NCI-H128 (cell line): ENCODE data around the gene TCP11L1.

Experiments used
- DNase-seq: peaks from one replicate; lab custom pipeline; 2025; ENCODE audit not compliant: unreplicated experiment; lab: John Stamatoyannopoulos, UW

TCP11L1 gene

GRCh38 chr11:33039274-33040032 lies at the start of gene TCP11L1:
Gene TCP11L1 (plus strand): TSS chr11:33039572. CDS start chr11:33043774, 4,202 bp downstream.
- DNase-seq = peak; percentile 82

- DNase-seq = no peak
Observed at GRCh38 chr11:32990481-32990880, 48.9 kb upstream of the TCP11L1 start.

- no peak for DNase-seq
Observed at GRCh38 chr11:32991427-32991826, 47.9 kb upstream of the TCP11L1 start.

GRCh38 chr11:32991898-32992297 lies 47.5 kb upstream of the TCP11L1 start:
- DNase-seq = no peak

- no peak for DNase-seq
Observed at GRCh38 chr11:33000181-33000580, 39.2 kb upstream of the TCP11L1 start.

GRCh38 chr11:33001281-33001680 lies 38.1 kb upstream of the TCP11L1 start:
- DNase-seq = no peak

- no peak for DNase-seq
Observed at GRCh38 chr11:33001751-33002542, 37.4 kb upstream of the TCP11L1 start.

- no peak for DNase-seq
Observed at GRCh38 chr11:33005175-33005574, 34.2 kb upstream of the TCP11L1 start.

- no peak for DNase-seq
Observed at GRCh38 chr11:33006010-33006409, 33.4 kb upstream of the TCP11L1 start.

GRCh38 chr11:33013755-33014154 lies 25.6 kb upstream of the TCP11L1 start:
- DNase-seq = no peak

- peak; percentile 73 for DNase-seq
Observed at GRCh38 chr11:33015621-33016551, 23.5 kb upstream of the TCP11L1 start, which contains the start of gene DEPDC7. Gene DEPDC7 (plus strand): TSS chr11:33015878. CDS start chr11:33015956, 78 bp downstream.

GRCh38 chr11:33016654-33017053 lies 22.7 kb upstream of the TCP11L1 start:
- no peak for DNase-seq

- DNase-seq = no peak
Observed at GRCh38 chr11:33017478-33017877, 21.9 kb upstream of the TCP11L1 start.

- DNase-seq = no peak
Observed at GRCh38 chr11:33017965-33018364, 21.4 kb upstream of the TCP11L1 start.

GRCh38 chr11:33018840-33019239 lies 20.5 kb upstream of the TCP11L1 start:
- no peak for DNase-seq

GRCh38 chr11:33021501-33021900 lies 17.9 kb upstream of the TCP11L1 start:
- DNase-seq = no peak

- DNase-seq = no peak
Observed at GRCh38 chr11:33021937-33022336, 17.4 kb upstream of the TCP11L1 start.

- no peak for DNase-seq
Observed at GRCh38 chr11:33025339-33025722, 14.0 kb upstream of the TCP11L1 start.

- DNase-seq = no peak
Observed at GRCh38 chr11:33027233-33027632, 12.1 kb upstream of the TCP11L1 start.

GRCh38 chr11:33027846-33028536 lies 11.4 kb upstream of the TCP11L1 start:
- DNase-seq = no peak

GRCh38 chr11:33028537-33028914 lies 10.8 kb upstream of the TCP11L1 start:
- no peak for DNase-seq
